ENCODE results near the gene ITGB1BP1. TPM values are rescaled to one million over a fixed set of nuclear protein-coding genes. Genes with fewer than 3 reads are reported as not detected.

The ITGB1BP1 gene
- total RNA-seq, 4 donors from 2014 or later: 92.2 to 183 (median 143) TPM

GRCh38 chr2:9428965-9429577 is 5.7 kb upstream of the ITGB1BP1 start:
- ATAC-seq (ENCODE audit: low FRiP score) (no peak), DNase-seq (ENCODE audit: low spot score) (no peak)
- TF ChIP-seq, protein P1, sequence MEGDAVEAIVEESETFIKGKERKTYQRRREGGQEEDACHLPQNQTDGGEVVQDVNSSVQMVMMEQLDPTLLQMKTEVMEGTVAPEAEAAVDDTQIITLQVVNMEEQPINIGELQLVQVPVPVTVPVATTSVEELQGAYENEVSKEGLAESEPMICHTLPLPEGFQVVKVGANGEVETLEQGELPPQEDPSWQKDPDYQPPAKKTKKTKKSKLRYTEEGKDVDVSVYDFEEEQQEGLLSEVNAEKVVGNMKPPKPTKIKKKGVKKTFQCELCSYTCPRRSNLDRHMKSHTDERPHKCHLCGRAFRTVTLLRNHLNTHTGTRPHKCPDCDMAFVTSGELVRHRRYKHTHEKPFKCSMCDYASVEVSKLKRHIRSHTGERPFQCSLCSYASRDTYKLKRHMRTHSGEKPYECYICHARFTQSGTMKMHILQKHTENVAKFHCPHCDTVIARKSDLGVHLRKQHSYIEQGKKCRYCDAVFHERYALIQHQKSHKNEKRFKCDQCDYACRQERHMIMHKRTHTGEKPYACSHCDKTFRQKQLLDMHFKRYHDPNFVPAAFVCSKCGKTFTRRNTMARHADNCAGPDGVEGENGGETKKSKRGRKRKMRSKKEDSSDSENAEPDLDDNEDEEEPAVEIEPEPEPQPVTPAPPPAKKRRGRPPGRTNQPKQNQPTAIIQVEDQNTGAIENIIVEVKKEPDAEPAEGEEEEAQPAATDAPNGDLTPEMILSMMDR (IDR thresholded peaks at IDR 0.05): no peak

- TF ChIP-seq, protein P1 (IDR thresholded peaks at IDR 0.05): no peak
- DNase-seq (ENCODE audit: low spot score) (no peak), ATAC-seq (ENCODE audit: low FRiP score) (no peak)
Observed at GRCh38 chr2:9424447-9425164, 1.3 kb upstream of the ITGB1BP1 start.

- no peak for DNase-seq (ENCODE audit: low spot score)
- TF ChIP-seq, protein P1 (IDR thresholded peaks at IDR 0.05): no peak
- ATAC-seq (ENCODE audit: low FRiP score): no peak
Observed at GRCh38 chr2:9423922-9424272, 569 bp upstream of the ITGB1BP1 start.

DNA sequence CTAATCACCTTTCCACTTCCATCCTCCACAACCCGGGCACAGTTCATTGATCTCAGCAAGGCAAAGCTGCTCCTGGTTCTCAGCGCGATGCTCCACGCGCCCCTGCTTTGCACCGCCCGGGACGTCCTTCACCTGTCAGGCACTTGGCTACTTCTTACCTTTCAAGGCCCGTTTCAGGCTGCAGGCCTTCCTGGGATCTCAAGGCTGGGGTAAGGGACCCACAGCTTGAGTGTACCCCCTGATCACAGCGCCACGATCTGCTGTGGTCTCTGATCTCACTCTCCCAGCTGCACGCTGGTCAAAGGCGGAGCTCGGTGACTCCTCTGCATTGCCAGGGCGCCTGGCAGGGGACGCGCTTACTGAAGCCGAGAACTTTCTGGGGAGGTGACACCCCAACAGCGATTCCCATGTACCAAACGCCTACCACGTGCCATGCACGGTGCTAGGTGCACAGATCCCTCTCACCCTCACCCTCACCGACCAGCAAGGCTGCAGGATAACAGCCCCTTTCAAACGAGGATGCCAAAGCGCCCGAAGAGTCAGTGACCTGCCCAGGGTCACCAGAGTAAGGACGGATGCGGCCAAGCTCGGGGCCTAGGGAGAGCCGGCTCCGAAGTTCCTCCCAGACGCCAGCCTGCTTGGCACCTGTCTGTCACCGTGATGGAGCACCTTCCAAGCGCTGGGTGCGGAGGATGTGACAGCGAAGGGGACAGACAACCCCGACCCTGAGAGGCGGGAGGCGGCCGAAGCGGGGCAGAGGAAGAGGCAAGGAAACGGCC is 818 bp downstream of the ITGB1BP1 start:
- TF ChIP-seq, protein P1 (IDR thresholded peaks at IDR 0.05): no peak
- DNase-seq (ENCODE audit: low spot score): no peak
- peak; percentile 19 for ATAC-seq (ENCODE audit: low FRiP score)

GRCh38 chr2:9420495-9420894 is 2.8 kb downstream of the ITGB1BP1 start:
- no peak for ATAC-seq (ENCODE audit: low FRiP score)

GRCh38 chr2:9419541-9419940 is 3.8 kb downstream of the ITGB1BP1 start:
- TF ChIP-seq, protein P1 (IDR thresholded peaks at IDR 0.05): no peak
- ATAC-seq (ENCODE audit: low FRiP score) (no peak), DNase-seq (ENCODE audit: low spot score) (no peak)

More at GRCh38 chr2:9420495-9420894, 2.8 kb downstream of the ITGB1BP1 start:
- no peak for DNase-seq (ENCODE audit: low spot score)
- TF ChIP-seq, protein P1 (IDR thresholded peaks at IDR 0.05): no peak
